HCT116 (cell line): ENCODE data around the gene TTC27. TPM values are rescaled to one million over a fixed set of nuclear protein-coding genes. Genes with fewer than 3 reads are reported as not detected.

Experiments
- ATAC-seq: fragments of 200-7000 bp; cut with Tn5 transposase; 2 replicates; pipeline ENCODE4 v1.9.1; 2020; ENCODE audit warnings: mild to moderate bottlenecking, moderate library complexity
- BruUV-seq: library from RNA; stranded (reverse); fragments of 400-500 nt; replicated peaks from 2 replicates; lab custom pipeline; 2021; lab: Mats Ljungman, UMichigan
- CTCF ChIA-PET: fragments of 300-600 bp; sonication (Branson Sonifier 250); formaldehyde crosslinking; loops from one replicate; lab custom pipeline; 2021; ENCODE audit warnings: antibody characterized with exemption; lab: Charles Lee
- POLR2A ChIA-PET: fragments of 300-600, 350-600 bp; sonication (Branson Sonifier 250); formaldehyde crosslinking; loops from one replicate; lab custom pipeline; 2021; ENCODE audit warnings: antibody characterized with exemption; lab: Charles Lee
- RAD21 ChIA-PET, 2 experiments: fragments of 300-600 bp; sonication (Branson Sonifier 250); formaldehyde crosslinking; loops; one replicate each; lab custom pipeline; 2023; ENCODE audit warnings: low total read pairs in 2 of 2; ENCODE audit not compliant: uncharacterized antibody in 2 of 2, unreplicated experiment in 2 of 2, low non-redundant PET in 1 of 2; lab: Charles Lee
- DNase-seq: peaks from one replicate; pipeline ENCODE4 v3.0.0-alpha.2; 2010; ENCODE audit warnings: low read depth, low spot score
- H2AFZ ChIP-seq: fragments of 200-600 bp; shearing (Covaris generic), sonication (generic); 2 replicates; pipeline ENCODE4 v1.6.1; 2017; ENCODE audit warnings: low read depth, mixed run types, mixed read lengths, antibody characterized with exemption, low read length; ENCODE audit not compliant: poor library complexity, severe bottlenecking
- H3K27ac ChIP-seq: 2 replicates; pipeline ENCODE4 v1.5.1; 2012; ENCODE audit warnings: low read depth, low read length
- H3K27me3 ChIP-seq: fragments of 200-600 bp; sonication (generic); 2 replicates; pipeline ENCODE4 v1.6.1; 2016; ENCODE audit warnings: mixed run types, low read length, mixed read lengths; ENCODE audit not compliant: insufficient read depth
- H3K36me3 ChIP-seq, 2 experiments: fragments of 200-500 bp in 1 of 2; fragments of 200-600 bp in 1 of 2; sonication (Bioruptor generic) in 1 of 2; sonication (generic) in 1 of 2; 2 replicates each; pipeline versions ENCODE4 v1.5.1 to v1.6.1; 2014 to 2016; ENCODE audit warnings: low read length in 2 of 2, inconsistent platforms in 1 of 2, mixed read lengths in 1 of 2, mixed run types in 1 of 2; ENCODE audit not compliant: insufficient read depth in 2 of 2, control insufficient read depth in 1 of 2
- H3K4me1 ChIP-seq, 2 experiments: fragments of 200-600 bp in 1 of 2; sonication (generic) in 1 of 2; 2 replicates each; pipeline versions ENCODE4 v1.5.1 to v1.6.1; 2012 to 2017; ENCODE audit warnings: low read length in 2 of 2, inconsistent platforms in 1 of 2, mild to moderate bottlenecking in 1 of 2, mixed read lengths in 1 of 2, mixed run types in 1 of 2, moderate library complexity in 1 of 2; ENCODE audit not compliant: insufficient read depth in 2 of 2, control insufficient read depth in 1 of 2
- H3K4me2 ChIP-seq: fragments of 200-600 bp; sonication (generic); 2 replicates; pipeline ENCODE4 v1.6.1; 2017; ENCODE audit warnings: mixed run types, low read length, mixed read lengths
- H3K4me3 ChIP-seq, 2 experiments: fragments of 200-600 bp in 1 of 2; sonication (generic) in 1 of 2; replicated peaks in 1 of 2; 2 replicates each; pipeline ENCODE4 v1.5.1; 2011 to 2016; ENCODE audit warnings: low read length in 2 of 2, control low read depth in 1 of 2, low read depth in 1 of 2, mild to moderate bottlenecking in 1 of 2, mixed read lengths in 1 of 2, mixed run types in 1 of 2
- H3K79me2 ChIP-seq: fragments of 200-600 bp; sonication (generic); 2 replicates; pipeline ENCODE4 v1.6.1; 2017; ENCODE audit warnings: mild to moderate bottlenecking, mixed run types, low read length, moderate library complexity, mixed read lengths; ENCODE audit not compliant: insufficient read depth
- H3K9ac ChIP-seq: fragments of 200-600 bp; sonication (generic); 2 replicates; pipeline ENCODE4 v1.6.1; 2016; ENCODE audit warnings: low read length, mixed read lengths
- H3K9me2 ChIP-seq: fragments of 200-600 bp; sonication (generic), shearing (Covaris generic); 2 replicates; pipeline ENCODE4 v1.6.1; 2017; ENCODE audit warnings: mixed run types, mild to moderate bottlenecking, moderate library complexity; ENCODE audit not compliant: insufficient read depth
- H3K9me3 ChIP-seq, 2 experiments: fragments of 200-500 bp in 1 of 2; fragments of 200-600 bp in 1 of 2; sonication (Bioruptor generic) in 1 of 2; sonication (generic) in 1 of 2; 2 replicates each; pipeline ENCODE4 v1.6.1; 2014 to 2017; ENCODE audit warnings: low read length in 2 of 2, mixed read lengths in 2 of 2, inconsistent platforms in 1 of 2, low read depth in 1 of 2, mild to moderate bottlenecking in 1 of 2, mixed run types in 1 of 2, moderate library complexity in 1 of 2; ENCODE audit not compliant: control insufficient read depth in 1 of 2, insufficient read depth in 1 of 2
- H4K20me1 ChIP-seq: fragments of 200-600 bp; sonication (generic), shearing (Covaris generic); 2 replicates; pipeline ENCODE4 v1.6.1; 2017; ENCODE audit warnings: mixed run types, mild to moderate bottlenecking, moderate library complexity; ENCODE audit not compliant: insufficient read depth
- CBX3 ChIP-seq: IDR thresholded peaks from 2 replicates; pipeline ENCODE4 v1.6.1; 2012; ENCODE audit warnings: low read depth
- CTCF ChIP-seq, 3 experiments: fragments of 200-600 bp in 1 of 3; sonication (generic) in 1 of 3; IDR thresholded peaks in 2 of 3; conservative IDR thresholded peaks in 1 of 3; 2 replicates each; pipeline ENCODE4 v1.5.1; 2012 to 2017; ENCODE audit warnings: low read depth in 2 of 3, low read length in 2 of 3, antibody characterized with exemption in 1 of 3, borderline replicate concordance in 1 of 3, control low read depth in 1 of 3, mild to moderate bottlenecking in 1 of 3, mixed read lengths in 1 of 3, mixed run types in 1 of 3, moderate library complexity in 1 of 3; ENCODE audit not compliant: insufficient read depth in 1 of 3
- EZH2 ChIP-seq: fragments of 200-600 bp; sonication (generic); IDR thresholded peaks from 2 replicates; pipeline ENCODE4 v1.6.1; 2017; ENCODE audit warnings: antibody characterized with exemption, mixed run types
- EZH2phosphoT487 ChIP-seq: fragments of 200-600 bp; IDR thresholded peaks from 2 replicates; pipeline ENCODE4 v1.6.1; 2018; ENCODE audit warnings: antibody characterized with exemption, borderline replicate concordance
- POLR2AphosphoS5 ChIP-seq: IDR thresholded peaks from 2 replicates; pipeline ENCODE4 v1.6.1; 2011; ENCODE audit warnings: mild to moderate bottlenecking, low read depth, low read length, moderate library complexity
- SP1 ChIP-seq: IDR thresholded peaks from 2 replicates; pipeline ENCODE4 v1.6.1; 2012; ENCODE audit warnings: low read depth
- YY1 ChIP-seq: IDR thresholded peaks from 2 replicates; pipeline ENCODE4 v1.6.1; 2011; ENCODE audit warnings: low read length, low read depth, moderate library complexity, mild to moderate bottlenecking; ENCODE audit not compliant: insufficient replicate concordance; ENCODE audit errors: extremely low read depth
- ZBTB33 ChIP-seq: IDR thresholded peaks from 2 replicates; pipeline ENCODE4 v1.6.1; 2011; ENCODE audit warnings: mild to moderate bottlenecking, low read length, moderate library complexity; ENCODE audit not compliant: insufficient replicate concordance; ENCODE audit errors: extremely low read depth
- ZFX ChIP-seq: fragments of 450-650 bp; IDR thresholded peaks from 2 replicates; pipeline ENCODE4 v1.6.1; 2017
- ZNF274 ChIP-seq: fragments of 200-500 bp; sonication (Bioruptor generic); IDR thresholded peaks from 2 replicates; pipeline ENCODE4 v1.6.1; 2014; ENCODE audit warnings: mild to moderate bottlenecking, low read depth, low read length, inconsistent platforms
- intact Hi-C: fragments of 100-400 bp; cut with micrococcal nuclease; formaldehyde crosslinking; loops from 2 replicates; pipeline ENCODE4 v1.10.0; 2022
- total RNA-seq: library from RNA; stranded (reverse); gene quantifications from one replicate; pipeline ENCODE4 v1.2.1, GENCODE V29; 2021; ENCODE audit not compliant: unreplicated experiment

The TTC27 gene
- total RNA-seq, 1 experiment from 2014 or later: 24.4 TPM

- TF ChIP-seq ZFX (no peak), SP1 (no peak), ZNF274 (no peak), EZH2 (no peak)
These were observed 155.6 kb downstream of the TTC27 start (continued) for GRCh38 chr2:32783469-32783868.

- Histone ChIP-seq H3K27ac (no peak overlapping the region), H3K9ac (no peak overlapping the region), H3K36me3 (no peaks in the 10 kb centered on the region), H3K9me2 (no peaks in the 10 kb centered on the region), H2AFZ (no peak overlapping the region), H3K9me3 (no peaks in the 10 kb centered on the region; a peak in 1 of 4 replicates), H3K4me1 (no peaks in the 10 kb centered on the region), H3K79me2 (no peaks in the 10 kb centered on the region), H3K4me3 (no peak overlapping the region), H3K4me2 (no peak overlapping the region), H3K27me3 (no peaks in the 10 kb centered on the region), H4K20me1 (no peaks in the 10 kb centered on the region)
- no peak for ATAC-seq
- BruUV-seq: no TSS peak
- POLR2A ChIA-PET: interaction anchor here (0.6 kb wide), 1 partner anchor 603 kb away, joined by 5 read pairs; no protein-coding TSS in a partner anchor
- no peak for DNase-seq
- CTCF ChIA-PET: no interaction called here
- RAD21 ChIA-PET: no interaction called here
- intact Hi-C loops: no loop called here
- TF ChIP-seq ZFX (no peak), CTCF (IDR thresholded peaks at IDR 0.05 in 2 of 3, conservative IDR thresholded peaks at IDR 0.05 in 1 of 3; ENCODE audit: borderline replicate concordance in 1 of 3, insufficient read depth in 1 of 3, low read depth in 2 of 3, low read length in 2 of 3) (no peak), YY1 (no peak), EZH2phosphoT487 (no peak), POLR2AphosphoS5 (no peak), CBX3 (no peak), ZBTB33 (no peak)
These were observed 156.1 kb downstream of the TTC27 start for GRCh38 chr2:32783933-32784332.
